Keratinocyte (primary cell): ENCODE measurements around the gene CHMP6. TPM values are rescaled to one million over a fixed set of nuclear protein-coding genes. Genes with fewer than 3 reads are reported as not detected.
A peak's percentile ranks its signal among the peaks of the same experiment; 100 is the strongest.

Source experiments
- DNase-seq: peaks from one replicate; pipeline ENCODE4 v3.0.0-alpha.2; 2011; ENCODE audit warnings: low read depth, missing footprints, low spot score
- FAIRE-seq: peaks from 2 replicates; lab custom pipeline; 2011; peaks lifted over from hg19 to GRCh38; lab: Jason Lieb, UNC
- H2AFZ ChIP-seq: 2 replicates; pipeline ENCODE4 v1.6.0; 2012; ENCODE audit warnings: low read length, control low read depth, inconsistent platforms; ENCODE audit not compliant: control insufficient read depth
- H3K27ac ChIP-seq: 2 replicates; pipeline ENCODE4 v1.5.1; 2011; ENCODE audit warnings: low read length; ENCODE audit not compliant: control insufficient read depth, insufficient read depth
- H3K27me3 ChIP-seq: 3 replicates; pipeline ENCODE4 v1.6.0; 2011; ENCODE audit warnings: low read length; ENCODE audit not compliant: control insufficient read depth, insufficient read depth; ENCODE audit errors: extremely low read depth
- H3K36me3 ChIP-seq, 2 experiments: 2 replicates in 1 of 2; 3 replicates in 1 of 2; pipeline ENCODE4 v1.5.1; 2011; ENCODE audit warnings: low read length in 2 of 2, mild to moderate bottlenecking in 1 of 2; ENCODE audit not compliant: control insufficient read depth in 2 of 2, insufficient read depth in 2 of 2; ENCODE audit errors: extremely low read depth in 1 of 2
- H3K4me1 ChIP-seq: 3 replicates; pipeline ENCODE4 v1.5.1; 2011; ENCODE audit warnings: low read length; ENCODE audit not compliant: control insufficient read depth, insufficient read depth; ENCODE audit errors: extremely low read depth
- H3K4me2 ChIP-seq: 3 replicates; pipeline ENCODE4 v1.6.0; 2011; ENCODE audit warnings: low read depth, low read length; ENCODE audit not compliant: control insufficient read depth, insufficient read depth; ENCODE audit errors: extremely low read depth
- H3K4me3 ChIP-seq, 3 experiments: fragments of 200-600 bp in 1 of 3; sonication (generic) in 1 of 3; 2 replicates in 2 of 3; 3 replicates in 1 of 3; pipeline ENCODE4 v1.5.1; 2011 to 2016; ENCODE audit warnings: low read length in 3 of 3, mild to moderate bottlenecking in 3 of 3, control low read depth in 2 of 3, inconsistent platforms in 1 of 3, low read depth in 1 of 3, mixed read lengths in 1 of 3, mixed run types in 1 of 3, moderate library complexity in 1 of 3; ENCODE audit not compliant: control insufficient read depth in 2 of 3, insufficient read depth in 2 of 3; ENCODE audit errors: extremely low read depth in 1 of 3
- H3K79me2 ChIP-seq: 2 replicates; pipeline ENCODE4 v1.6.0; 2012; ENCODE audit warnings: low read length; ENCODE audit not compliant: control insufficient read depth, insufficient read depth
- H3K9ac ChIP-seq: 3 replicates; pipeline ENCODE4 v1.6.0; 2011; ENCODE audit warnings: low read length; ENCODE audit not compliant: control insufficient read depth, insufficient read depth; ENCODE audit errors: extremely low read depth
- H3K9me1 ChIP-seq: 3 replicates; pipeline ENCODE4 v1.6.0; 2011; ENCODE audit warnings: low read length; ENCODE audit not compliant: control insufficient read depth, insufficient read depth; ENCODE audit errors: extremely low read depth
- H3K9me3 ChIP-seq: 2 replicates; pipeline ENCODE4 v1.5.1; 2012; ENCODE audit warnings: low read depth, low read length; ENCODE audit not compliant: control insufficient read depth
- H4K20me1 ChIP-seq: 3 replicates; pipeline ENCODE4 v1.6.0; 2011; ENCODE audit warnings: low read length; ENCODE audit not compliant: control insufficient read depth, insufficient read depth; ENCODE audit errors: extremely low read depth
- EZH2 ChIP-seq: IDR thresholded peaks from one replicate; pipeline ENCODE4 v1.6.1; 2012; ENCODE audit warnings: inconsistent platforms, mild to moderate bottlenecking, low read length, moderate library complexity
- dilution Hi-C: fragments of 300-500 bp; cut with MboI; formaldehyde crosslinking; loops from one replicate; pipeline ENCODE4 v1.7.0; 2020; ENCODE audit warnings: low sequenced_read_pairs; ENCODE audit not compliant: extremely low pct_ligation_motif_present
- polyA plus RNA-seq, 5 experiments: library from polyadenylated mRNA; depleted of rRNA in 3 of 5; stranded (reverse) in 3 of 5; stranded (forward) in 1 of 5; unstranded in 1 of 5; fragments of >200 nt; gene quantifications; 1 replicate in 1 of 5; 2 replicates in 3 of 5; 3 replicates in 1 of 5; pipeline versions ENCODE4 v1.2.1 to v1.2.3, GENCODE V29; 2011 to 2012; ENCODE audit warnings: missing spikeins in 2 of 5, low read depth in 1 of 5, low replicate concordance in 1 of 5
- TF ChIP-seq, protein P1 (sequence below), 3 experiments: IDR thresholded peaks in 1 of 3; conservative IDR thresholded peaks in 1 of 3; optimal IDR thresholded peaks in 1 of 3; 2 replicates in 2 of 3; 3 replicates in 1 of 3; pipeline versions ENCODE3 to v1.5.1; 2011; ENCODE audit warnings: low read length in 3 of 3, mild to moderate bottlenecking in 3 of 3, moderate library complexity in 2 of 3, control low read depth in 1 of 3, inconsistent platforms in 1 of 3; ENCODE audit not compliant: insufficient read depth in 2 of 3; ENCODE audit errors: extremely low read depth in 1 of 3

CHMP6 gene
- polyA plus RNA-seq, 1 donor (not counting 4 experiments of a cell fraction or from before 2014, with no cell fraction given) = 20.9 TPM

DNA sequence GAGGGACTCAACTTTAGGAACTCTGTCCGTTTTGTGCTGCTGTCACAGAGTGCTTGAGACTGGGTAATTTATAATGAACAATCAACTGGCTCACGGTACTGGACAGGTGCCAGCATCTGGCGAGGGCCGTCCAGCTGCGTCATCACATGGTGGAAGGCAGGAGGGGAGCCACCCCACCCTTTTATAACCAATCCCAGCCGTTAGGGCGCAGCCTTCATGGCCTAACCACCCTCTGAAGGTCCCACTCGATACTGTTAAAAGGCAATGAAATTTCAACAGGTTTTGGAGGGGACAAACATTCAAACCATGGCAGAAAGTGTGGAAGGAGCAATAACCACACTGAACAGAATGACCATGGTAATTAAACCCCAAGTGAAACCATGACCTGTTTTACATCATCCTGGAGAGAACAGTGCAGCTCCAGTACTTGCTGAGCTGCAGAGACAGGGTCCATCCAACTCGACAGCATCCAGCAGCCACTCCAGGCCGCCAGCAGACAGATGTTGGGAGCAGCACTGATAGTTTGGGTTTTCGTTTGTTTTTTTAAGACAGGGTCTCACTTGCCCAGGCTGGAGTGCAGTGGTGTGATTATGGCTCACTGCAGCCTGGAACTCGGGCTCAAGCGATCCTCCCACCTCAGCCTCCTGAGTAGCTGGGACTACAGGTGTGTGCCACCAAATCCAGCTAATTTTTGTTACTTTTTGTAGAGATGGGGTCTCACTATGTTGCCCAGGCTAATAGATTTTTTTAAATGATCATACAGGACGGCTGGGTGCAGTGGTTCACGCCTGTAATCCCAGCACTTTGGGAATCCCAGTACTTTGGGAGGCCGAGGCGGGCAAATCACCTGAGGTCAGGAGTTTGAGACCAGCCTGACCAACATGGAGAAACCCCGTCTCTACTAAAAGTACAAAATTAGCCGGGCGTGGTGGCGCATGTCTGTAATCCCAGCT, 11.0 kb downstream of the CHMP6 start:
- no peak for DNase-seq
- Histone ChIP-seq H3K27ac (no peak overlapping the region), H3K9me3 (no peaks in the 10 kb centered on the region), H3K9me1 (no peaks in the 10 kb centered on the region), H3K9ac (no peak overlapping the region), H3K27me3 (peaks cover 34% of the 10 kb centered on the region), H4K20me1 (no peaks in the 10 kb centered on the region), H3K36me3 (peaks cover 9 to 14% of the 10 kb centered on the region in 2 experiments), H3K4me2 (peak overlapping the region; percentile 54), H3K4me1 (peaks cover 12% of the 10 kb centered on the region), H3K79me2 (no peaks in the 10 kb centered on the region), H3K4me3 (peak overlapping the region in 1 of 3 experiments; percentile 20), H2AFZ (no peak overlapping the region)
- peak; percentile 44 for FAIRE-seq
- peak; percentile 42 for TF ChIP-seq EZH2
- TF ChIP-seq, protein P1, sequence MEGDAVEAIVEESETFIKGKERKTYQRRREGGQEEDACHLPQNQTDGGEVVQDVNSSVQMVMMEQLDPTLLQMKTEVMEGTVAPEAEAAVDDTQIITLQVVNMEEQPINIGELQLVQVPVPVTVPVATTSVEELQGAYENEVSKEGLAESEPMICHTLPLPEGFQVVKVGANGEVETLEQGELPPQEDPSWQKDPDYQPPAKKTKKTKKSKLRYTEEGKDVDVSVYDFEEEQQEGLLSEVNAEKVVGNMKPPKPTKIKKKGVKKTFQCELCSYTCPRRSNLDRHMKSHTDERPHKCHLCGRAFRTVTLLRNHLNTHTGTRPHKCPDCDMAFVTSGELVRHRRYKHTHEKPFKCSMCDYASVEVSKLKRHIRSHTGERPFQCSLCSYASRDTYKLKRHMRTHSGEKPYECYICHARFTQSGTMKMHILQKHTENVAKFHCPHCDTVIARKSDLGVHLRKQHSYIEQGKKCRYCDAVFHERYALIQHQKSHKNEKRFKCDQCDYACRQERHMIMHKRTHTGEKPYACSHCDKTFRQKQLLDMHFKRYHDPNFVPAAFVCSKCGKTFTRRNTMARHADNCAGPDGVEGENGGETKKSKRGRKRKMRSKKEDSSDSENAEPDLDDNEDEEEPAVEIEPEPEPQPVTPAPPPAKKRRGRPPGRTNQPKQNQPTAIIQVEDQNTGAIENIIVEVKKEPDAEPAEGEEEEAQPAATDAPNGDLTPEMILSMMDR (optimal IDR thresholded peaks at IDR 0.05 in 1 of 3, IDR thresholded peaks at IDR 0.05 in 1 of 3, conservative IDR thresholded peaks at IDR 0.05 in 1 of 3; ENCODE audit: extremely low read depth in 1 of 3, insufficient read depth in 2 of 3, low read length in 3 of 3) = no peak
- dilution Hi-C loops = no loop called here

DNA sequence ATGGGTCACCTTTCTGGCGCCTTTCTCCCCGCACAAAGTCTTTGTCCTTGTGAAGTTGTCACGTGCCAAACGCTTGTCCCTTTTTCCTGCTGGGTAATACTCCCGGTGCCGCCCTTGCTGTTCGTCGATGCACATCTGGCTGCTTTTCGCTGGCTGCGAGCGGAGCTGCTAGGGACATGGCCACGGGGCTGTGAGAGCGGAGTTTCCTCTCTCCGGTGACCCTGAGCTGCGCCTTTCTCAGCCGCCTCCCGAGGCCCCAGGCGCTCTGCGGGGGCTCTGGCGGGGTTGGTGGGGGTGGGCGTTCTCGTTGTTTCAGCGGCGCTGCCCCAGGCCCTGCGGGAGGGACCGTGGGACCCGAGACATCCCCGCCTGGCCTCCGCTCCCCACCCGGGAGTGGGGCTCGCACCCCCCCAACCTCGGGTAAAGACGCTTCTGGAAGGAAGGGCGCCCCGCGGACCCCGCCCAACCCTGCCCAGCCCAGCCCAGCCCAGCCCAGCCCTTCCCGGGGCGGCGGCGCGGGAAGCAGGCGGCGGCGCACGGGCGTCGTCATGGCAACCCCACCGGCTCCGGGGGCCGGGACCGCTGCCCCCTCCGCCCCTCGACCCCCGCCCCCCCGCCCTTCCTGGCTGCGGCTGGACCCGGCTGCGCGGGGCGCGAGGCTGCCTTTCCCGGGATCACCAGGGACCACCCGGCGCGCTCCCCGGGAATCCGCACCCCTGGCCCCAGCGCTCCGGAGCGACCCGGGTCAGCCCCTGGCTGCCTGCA, 12.3 kb downstream of the CHMP6 start:
- no peak for DNase-seq

More for the DNA sequence above, 12.3 kb downstream of the CHMP6 start:
- H4K20me1 ChIP-seq = no peaks in the 10 kb centered on the region
- H3K36me3 ChIP-seq = peaks cover 2 to 9% of the 10 kb centered on the region in 2 experiments
- no peaks in the 10 kb centered on the region for H3K9me3 ChIP-seq
- H3K4me1 ChIP-seq = peaks cover 12% of the 10 kb centered on the region
- dilution Hi-C loops = no loop called here
- no peak overlapping the region for H3K9ac ChIP-seq
- peak; percentile 59 for TF ChIP-seq EZH2
- TF ChIP-seq, protein P1 (optimal IDR thresholded peaks at IDR 0.05 in 1 of 3, IDR thresholded peaks at IDR 0.05 in 1 of 3, conservative IDR thresholded peaks at IDR 0.05 in 1 of 3; ENCODE audit: extremely low read depth in 1 of 3, insufficient read depth in 2 of 3, low read length in 3 of 3) = no peak
- no peak overlapping the region for H3K27ac ChIP-seq
- H3K4me2 ChIP-seq = peak overlapping the region; percentile 22
- no peak overlapping the region for H2AFZ ChIP-seq
- H3K79me2 ChIP-seq = no peaks in the 10 kb centered on the region
- H3K27me3 ChIP-seq = peaks cover 40% of the 10 kb centered on the region
- FAIRE-seq = no peak
- no peaks in the 10 kb centered on the region for H3K9me1 ChIP-seq
- H3K4me3 ChIP-seq = no peak overlapping the region
